ENCODE measurements around the gene CST9.
A peak's percentile ranks its signal among the peaks of the same experiment; 100 is the strongest.
"Not testable (repeated sequence)": the region's sequence is repeated elsewhere in the genome, so short reads cannot be mapped to it uniquely, and the experiment has no call there.

CST9 gene

DNA sequence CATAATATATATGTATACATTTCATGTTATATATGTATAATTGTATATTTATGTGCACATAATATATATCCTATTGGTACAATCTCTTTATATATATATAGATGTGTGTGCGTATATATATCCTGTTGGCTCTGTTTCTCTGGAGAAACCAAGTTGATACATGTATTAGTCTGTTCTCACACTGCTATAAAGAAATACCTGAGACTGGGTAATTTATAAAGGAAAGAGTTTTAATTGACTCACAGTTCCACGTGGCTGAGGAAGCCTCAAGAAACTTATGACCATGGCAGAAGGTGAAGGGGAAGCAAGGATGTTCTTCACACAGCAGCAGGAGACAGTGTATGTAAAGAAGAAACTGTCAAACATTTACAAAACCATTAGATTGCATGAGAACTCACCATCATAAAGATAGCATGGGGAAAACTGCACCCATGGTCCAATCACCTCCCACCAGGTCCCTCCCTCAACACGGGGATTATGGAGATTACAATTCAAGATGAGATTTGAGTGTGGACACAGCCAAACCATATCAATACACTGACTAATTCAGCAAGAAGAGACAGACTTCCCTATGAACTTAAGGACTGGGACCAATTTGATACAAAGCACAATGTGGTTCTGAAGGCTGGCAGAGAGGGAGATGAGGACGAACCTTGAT, 18.1 kb upstream of the CST9 start:
- no peak for DNase-seq (ENCODE audit: low read depth)

DNA sequence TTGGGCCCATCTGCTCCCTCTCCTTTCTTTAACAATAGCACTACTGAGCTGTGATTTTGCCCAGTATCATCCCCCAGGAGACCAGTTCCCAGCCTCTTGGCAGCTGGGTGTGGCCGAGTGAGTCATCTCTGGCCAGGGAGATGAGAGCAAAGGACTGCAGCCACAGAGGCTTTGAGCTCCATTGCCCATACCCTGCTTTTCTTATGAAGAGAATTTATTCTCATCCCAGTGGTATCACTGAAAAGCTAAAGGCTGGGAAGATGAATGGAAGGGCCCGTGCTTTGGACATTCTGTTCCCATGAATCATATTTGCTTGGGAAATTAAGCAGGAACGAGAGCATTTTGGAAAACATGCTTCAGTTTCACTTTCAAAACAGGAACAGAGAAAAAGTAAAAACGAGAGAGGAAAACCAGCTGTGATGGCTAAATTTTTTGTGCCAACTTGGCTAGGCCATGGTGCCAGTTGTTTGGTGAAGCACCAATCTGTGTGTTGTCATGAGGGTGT, 17.2 kb upstream of the CST9 start:
- no peak for DNase-seq (ENCODE audit: low read depth)

DNA sequence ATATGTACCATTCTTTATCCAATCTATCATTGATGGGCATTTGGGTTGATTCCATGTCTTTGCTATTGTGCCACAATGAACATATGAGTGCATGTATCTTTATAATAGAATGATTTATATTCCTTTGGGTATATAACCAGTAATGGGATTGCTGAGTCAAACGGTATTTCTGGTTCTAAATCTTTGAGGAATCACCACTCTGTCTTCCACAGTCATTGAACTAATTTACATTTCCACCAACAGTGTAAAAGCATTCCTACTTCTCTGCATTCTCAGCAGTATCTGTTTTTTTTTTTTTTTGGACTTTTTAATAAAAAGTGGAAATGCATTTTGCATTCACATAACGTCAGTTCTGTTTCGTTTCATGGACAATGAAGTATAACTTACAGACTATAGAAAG, 16.7 kb upstream of the CST9 start:
- DNase-seq (ENCODE audit: low read depth) = not testable (repeated sequence)

DNA sequence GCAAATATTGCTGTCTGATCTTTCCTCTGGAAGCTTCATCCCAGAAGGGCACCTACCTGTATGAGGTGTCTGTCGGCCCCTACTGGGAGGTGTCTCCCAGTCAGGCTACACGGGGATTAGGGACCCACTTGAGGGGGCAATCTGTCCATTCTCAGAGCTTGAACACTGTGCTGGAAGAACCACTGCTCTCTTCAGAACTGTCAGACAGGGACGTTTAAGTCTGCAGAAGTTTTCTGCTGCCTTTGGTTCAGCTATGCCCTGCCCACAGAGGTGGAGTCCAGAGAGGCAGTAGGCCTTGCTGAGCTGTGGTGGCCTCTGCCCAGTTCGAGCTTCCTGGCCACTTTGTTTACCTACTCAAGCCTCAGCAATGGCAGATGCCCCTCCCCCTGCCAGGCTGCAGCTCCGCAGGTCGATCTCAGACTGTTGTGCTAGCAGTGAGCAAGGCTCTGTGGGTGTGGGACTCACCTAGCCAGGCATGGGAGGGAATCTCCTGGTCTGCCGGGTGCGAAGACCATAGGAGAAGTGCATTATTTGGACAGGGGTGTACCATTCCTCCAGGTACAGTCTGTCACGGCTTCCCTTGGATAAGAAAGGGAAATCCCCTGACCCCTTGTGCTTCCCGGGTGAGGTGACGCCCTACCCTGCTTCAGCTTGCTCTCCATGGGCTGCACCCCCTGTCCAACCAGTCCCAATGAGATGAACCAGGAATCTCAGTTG, 15.1 kb upstream of the CST9 start:
- DNase-seq (ENCODE audit: low read depth) = not testable (repeated sequence)

DNA sequence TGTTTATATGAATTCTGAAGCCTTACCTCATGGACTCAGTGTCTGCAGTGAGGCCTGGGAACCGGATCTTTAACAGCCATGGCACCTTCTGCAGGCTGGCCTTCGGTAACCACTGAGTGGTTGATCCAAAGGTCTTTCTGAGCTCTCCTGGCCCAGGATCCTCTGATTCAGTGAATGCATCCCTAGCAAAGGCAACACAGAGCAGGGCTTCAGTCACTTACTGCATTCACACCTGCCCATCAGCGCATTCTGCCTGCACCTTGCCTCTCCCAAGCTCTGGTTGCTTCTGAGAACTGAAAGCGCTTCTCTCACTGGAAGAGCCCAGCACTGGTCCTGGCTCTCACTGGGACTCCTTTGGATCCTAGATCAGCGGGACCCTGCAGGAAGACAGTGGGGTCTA, 8.4 kb upstream of the CST9 start:
- no peak for DNase-seq (ENCODE audit: low read depth)

DNA sequence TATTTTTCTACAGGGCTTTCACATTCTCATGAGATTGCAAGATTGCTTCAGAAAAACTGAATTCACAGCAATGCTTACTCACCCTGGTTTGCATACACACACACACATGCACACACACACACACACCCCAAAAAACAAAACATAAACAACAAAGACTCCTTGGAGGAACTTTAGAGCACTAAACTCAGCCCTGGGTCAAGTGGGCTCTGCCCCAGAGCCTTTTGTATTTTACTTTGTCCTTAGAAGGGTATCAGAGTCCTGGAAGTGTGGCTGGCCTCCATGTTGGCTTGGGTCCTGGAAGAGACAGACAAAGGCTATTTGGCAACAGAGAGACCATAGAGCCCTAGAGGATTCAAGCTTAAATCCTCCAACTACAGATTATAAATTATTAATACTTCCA, 8.0 kb upstream of the CST9 start:
- DNase-seq (ENCODE audit: low read depth) = no peak

DNA sequence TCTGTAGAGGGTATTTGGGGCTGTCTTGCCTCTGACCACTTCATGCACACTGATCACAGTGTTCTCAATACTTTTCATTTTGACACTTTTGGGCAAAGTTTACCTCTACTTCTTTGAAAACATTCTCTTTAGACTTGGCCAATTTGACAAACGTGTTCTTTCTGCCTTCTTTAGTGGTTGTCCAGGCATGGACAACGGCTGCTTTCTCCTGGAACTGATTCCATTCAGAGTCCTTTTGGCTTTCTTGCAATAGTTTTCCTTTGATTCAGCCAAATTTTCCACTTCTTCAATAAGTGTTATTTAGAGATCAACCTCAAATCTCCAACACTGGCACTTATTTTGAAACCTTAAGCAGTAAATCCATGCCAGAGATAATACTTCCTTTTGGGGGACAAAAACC, 6.7 kb upstream of the CST9 start:
- no peak for DNase-seq (ENCODE audit: low read depth)

DNA sequence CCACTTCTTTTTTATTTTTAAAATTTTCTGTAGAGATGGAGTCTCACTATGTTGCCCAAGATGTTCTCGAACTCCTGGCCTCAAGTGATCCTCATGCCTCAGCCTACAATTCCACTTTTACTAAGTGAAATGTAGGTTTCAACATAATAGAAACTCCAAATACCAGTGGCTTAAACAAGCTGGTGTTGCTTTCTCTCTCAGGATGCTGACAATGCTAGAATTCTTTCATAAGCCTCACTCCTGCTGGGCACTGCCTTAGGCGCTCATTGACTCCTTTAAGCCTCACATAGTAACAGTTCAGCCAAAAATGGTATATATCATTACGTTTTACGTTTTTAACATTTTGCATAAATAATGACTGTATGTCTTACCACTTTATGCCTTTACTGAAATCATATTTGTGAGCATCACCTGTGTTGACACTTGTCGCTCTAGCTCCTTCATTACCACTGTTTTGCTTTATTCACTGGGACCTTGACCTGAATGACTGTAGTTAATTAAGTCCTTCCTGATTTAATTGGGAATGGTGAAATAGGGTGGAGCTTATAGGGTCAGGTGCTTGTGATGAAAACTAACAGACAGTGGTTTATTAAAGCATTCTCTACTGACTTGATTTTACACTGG, 3.9 kb upstream of the CST9 start:
- DNase-seq (ENCODE audit: low read depth) = no peak

DNA sequence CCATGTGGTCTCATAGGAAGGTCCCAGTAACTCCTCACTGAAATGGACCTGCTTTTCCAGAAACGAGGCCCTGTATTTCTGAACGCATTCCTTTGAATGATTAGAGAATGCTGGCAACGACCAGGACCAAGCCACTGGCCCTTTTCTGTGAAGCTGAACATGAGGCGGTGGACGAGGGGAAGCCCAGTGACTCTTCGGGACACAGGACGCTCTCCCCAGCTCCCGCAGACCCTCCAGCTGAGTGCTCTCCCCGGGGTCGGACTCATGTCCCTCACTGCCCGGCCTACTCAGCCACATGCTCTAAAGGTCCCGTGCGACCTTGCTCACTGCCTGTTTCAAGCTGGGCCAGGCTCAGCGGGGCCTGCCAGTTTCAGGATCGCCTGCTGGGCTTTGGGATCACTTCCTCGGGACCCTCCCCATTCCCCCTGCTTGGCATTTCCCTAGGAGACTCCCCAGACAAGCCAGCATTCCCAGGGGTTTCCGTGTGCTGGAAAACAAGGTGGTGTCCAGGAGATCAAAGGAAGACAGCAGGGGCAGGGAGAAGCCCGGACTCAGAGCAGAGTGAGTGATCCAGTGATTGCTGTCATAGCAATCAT, 2.6 kb upstream of the CST9 start:
- DNase-seq (ENCODE audit: low read depth) = no peak

DNA sequence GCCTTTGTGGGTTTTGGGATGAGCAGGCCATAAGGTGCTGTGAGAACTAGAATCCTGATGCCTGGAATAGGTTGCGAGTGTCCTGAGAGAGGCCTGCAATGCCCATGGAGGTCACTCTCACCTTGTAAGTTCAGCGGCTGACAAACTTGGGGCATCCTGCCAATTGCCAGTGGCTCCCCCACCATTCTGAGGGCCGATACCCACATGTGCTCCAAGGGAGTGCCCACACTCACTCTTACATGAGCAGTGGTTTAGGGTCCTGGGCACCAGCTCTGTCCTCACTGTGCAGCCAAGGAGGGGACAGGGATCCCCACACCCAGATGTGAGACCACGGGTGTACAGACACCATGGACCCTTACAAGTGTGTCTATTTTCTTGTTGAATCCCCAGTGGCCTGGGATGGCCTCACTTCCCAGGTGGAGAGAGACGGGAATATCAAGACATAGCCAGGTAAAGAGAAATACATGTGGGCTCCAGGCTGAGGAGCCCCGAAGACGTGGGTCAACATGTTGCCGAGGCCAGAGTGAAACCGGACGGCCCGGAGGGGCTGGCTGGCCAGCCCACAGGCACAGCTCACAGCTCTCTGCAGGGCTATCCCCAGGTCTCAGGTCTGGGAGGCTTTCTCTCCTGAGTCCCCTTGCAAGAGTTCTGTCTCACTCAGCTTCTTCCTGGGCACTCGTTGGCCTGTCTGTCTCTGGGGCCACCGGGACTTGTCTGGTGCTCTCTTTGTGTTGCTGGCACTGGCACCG, 2.0 kb upstream of the CST9 start:
- DNase-seq (ENCODE audit: low read depth) = no peak

DNA sequence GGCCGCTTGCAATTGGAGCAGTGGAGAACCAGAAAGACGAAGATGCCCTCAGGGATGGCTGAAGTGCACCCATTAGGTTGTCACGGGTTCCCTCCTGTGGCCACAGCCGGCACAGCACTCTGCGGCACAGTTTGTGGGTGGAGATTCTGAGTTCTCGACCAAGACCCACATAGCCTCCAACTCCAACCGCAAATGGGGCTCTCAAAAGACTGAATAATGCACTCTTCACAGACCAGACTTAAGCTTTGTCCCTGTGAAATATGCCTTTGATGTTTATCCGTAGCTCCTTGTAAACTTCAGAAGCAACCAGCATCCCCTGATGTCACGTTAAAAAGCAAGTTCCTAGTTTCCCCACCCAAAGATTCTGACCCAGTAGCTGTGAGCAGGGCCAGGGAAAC, 934 bp upstream of the CST9 start:
- peak; percentile 41 for DNase-seq (ENCODE audit: low read depth)

DNA sequence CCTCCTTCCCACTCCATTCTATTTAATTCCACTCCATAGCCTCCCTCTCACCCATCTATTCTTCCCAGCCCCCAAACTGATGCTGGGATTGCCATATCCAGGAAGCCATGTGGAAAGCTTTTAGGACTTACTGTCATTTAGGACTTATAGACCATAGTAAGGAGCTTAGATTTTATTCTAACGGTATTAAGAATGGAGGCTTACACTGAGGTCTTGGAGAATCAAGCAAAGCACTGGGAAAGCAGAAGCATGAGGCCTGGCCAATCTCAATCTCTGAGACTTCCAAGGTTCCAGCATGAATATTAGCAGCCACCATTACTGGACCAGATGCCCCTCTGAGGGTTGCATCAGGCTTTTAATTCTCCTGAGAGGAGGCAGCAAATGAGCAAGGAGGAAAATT, 1.4 kb downstream of the CST9 start:
- no peak for DNase-seq (ENCODE audit: low read depth)

DNA sequence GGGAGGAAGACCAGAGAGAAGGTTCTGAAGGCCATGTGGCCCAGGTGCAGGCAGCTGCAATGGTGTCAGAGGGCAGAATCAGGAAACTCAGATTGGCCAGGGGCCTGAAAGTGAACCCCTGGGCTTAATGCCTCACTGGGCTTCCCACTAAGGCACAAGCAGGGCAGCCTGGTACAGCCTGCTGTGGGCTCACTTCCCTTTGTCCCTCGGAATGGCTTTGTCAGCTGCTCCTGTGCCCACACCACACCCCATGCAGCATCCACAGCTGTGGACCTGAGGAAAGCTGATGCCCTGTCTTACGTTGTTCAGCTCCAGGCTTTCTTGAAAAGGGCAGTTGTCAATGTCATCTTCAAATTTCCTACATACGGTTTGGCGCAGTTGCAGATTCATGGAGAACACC, 2.4 kb downstream of the CST9 start:
- no peak for DNase-seq (ENCODE audit: low read depth)

DNA sequence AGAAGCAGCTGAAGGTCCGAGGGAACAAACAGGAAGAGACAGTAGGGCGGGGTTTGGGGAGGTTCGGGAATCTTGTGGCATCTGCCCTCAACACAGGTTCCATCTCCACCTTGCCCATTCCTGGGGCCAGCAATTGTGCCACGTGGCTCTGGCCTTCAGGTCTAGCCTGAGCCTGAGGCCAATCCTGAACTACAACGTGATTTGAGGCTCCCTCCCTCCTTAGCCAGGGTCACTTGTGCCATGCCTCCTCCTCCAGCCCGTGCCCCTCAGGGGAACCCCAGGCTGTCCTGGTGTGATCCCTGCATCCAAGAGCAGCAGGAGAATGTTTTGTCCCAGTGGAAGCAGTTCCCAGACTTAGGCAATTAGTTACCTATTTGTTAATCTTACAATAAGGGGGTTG, 3.0 kb downstream of the CST9 start:
- DNase-seq (ENCODE audit: low read depth) = no peak

DNA sequence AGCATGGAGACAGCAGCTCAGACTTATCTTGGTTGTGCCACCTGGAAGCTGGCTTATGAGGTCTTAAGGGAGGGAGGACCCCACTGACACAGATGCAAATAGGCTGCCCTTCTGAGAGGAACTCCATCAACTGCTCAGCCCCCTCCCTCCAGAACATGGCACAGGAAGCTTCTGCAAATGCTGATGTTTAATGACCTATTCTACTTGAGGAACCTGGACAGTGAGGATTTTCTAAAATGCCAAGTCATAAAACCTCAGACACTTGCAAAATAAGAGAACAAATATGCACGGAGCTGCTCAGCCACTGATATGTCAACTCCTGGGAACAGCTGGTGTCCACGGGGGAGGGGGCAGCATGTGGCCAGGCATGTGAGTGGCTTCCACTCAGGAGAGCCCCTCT, 3.5 kb downstream of the CST9 start:
- DNase-seq (ENCODE audit: low read depth) = no peak

DNA sequence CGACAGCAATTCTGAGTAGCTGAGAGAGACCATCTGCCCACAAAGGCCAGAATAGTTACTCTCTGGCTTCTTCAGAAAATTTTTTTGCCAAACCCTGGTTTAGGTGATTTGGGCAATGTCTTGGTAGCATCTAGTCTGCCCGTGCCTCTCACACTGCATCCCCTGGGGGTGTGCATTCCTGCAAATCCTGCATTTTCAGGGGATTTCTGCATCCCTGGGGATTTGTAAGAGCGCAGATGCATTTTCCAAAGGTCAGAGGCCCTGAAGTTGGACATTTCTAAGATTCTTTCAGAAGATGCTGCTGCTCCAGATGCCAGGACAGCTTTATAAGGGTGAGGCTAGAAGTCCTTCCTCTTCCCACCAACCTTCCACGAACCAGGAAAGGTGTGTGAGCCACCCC, 4.0 kb downstream of the CST9 start:
- no peak for DNase-seq (ENCODE audit: low read depth)

DNA sequence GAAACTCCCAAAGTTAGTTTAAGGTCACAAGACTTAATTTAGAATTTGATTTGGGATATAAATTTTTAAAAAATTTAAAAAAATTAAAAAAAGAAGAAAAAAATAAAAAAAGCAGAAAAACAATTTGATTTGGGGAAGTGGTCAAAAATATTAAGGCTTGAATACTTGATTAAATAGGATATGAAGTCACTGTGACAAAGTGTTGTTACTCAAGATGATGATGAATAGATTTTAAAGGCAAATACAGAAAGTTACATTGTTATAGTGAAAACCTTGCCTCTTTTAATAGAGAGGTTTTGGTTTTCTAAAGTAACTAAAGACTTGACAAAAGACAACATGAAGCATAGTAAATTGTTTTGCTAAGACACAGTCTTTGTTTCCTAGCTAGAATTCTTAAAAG, 7.2 kb downstream of the CST9 start:
- DNase-seq (ENCODE audit: low read depth) = no peak

DNA sequence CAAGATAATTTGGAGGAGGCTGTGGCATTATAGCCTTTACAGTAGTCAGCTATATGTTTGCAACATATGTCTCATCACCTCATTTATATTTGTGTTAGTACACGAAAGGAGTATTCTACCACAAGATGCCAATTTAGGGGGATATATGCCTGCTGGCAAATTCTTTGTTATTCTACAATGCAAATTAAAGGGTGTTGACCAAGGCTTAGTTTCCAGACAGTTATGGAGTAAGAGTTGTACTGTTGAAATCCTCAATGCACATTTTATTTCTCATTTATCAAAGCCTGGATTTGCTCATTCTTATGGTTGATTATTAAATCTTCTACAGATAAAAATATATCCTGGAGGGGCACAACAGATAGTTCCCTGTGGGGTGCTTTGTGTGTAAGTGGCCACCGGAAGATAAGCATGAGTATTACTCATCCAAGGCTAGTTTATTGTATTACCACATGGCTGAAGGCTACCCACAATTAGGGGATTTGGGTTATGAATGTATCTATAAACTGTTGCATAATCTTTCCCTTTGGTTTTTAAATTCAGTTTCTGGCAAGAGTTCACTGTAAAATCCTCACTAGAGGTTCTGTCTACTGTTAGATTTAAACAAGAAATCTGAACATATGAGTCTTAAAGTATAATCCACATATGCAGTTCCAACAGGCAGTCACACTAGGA, 9.0 kb downstream of the CST9 start:
- DNase-seq (ENCODE audit: low read depth) = no peak

DNA sequence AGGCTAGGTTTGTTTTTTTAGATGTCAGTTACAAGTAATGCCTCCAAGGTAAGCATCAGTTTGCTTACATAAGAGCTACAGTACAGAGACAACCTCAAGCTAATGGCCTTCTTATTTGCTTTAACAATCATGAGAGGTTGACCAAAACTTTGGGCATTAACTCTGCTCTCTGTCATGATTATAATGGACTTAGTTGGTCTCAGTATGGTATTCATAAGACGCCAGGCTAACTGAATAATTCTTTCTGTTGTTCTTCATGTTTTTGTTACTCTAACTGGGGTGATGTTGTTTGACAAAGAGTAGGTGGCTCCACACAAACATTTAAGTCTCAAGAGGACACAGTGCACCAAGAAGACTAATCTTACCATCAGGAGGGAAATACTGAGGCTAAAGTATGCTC, 9.8 kb downstream of the CST9 start:
- DNase-seq (ENCODE audit: low read depth) = no peak

DNA sequence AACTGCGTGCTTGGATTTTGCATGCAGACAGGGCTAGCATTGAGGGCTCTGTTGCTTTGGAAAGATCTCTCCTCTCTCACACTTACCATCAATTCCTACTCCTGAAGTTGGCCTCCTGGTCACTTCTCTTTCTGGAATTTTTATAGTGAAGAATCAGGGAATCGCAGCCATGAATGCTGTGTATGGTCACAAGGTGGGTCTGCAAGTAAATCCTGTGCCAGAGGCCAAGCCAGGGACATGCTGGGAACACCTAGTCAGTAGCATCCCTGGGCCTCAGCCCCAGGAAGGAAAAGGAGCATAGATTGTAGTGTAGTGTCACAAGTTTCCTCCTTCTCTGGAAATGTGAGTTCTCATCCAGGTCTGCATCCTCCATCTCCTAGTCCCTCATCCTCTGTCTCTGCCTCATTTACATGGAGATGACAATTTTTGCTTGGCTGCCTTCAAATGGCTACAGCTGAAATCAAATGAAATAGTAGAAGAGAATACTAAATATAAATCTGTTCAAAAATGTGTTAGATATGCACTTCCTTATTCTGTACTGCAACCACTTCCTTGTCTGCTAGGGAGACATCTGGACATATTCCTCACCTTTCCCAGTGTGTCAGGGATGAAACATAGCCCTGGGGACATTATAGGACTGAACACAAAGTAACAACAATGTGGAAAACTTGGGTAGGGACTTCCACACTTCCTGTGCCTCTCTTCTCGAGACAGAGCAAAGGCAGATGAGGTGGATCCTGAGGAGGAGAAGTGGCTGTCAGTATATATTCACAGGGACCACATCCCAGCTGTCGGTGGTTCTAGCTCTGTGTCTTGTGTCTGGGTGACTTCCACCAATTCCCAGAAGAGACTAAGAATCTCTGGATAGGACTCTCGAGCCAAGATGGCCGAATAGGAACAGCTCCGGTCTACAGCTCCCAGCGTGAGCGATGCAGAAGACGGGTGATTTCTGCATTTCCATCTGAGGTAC, 17.0 kb downstream of the CST9 start:
- DNase-seq (ENCODE audit: low read depth) = no peak

DNA sequence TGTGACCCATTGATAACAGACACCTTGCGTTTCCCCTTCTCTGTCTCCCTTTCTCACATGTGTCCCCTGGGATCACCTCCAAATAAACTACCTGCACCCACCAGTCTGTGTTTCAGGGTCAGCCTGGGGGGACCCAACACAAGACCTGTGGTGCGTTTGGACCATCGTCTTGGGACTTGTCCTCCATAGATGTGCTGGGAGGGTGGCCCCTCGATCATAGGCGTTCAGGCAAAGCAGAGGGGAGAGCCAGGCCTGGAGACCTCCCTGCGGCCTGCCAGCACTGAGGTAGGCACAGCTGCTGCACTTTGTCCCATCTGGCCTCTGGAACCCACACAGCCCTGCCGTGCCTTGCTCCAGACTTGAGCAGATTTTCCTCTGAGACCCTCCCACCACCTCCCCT, 18.1 kb downstream of the CST9 start:
- DNase-seq (ENCODE audit: low read depth) = no peak
